Endodermal cell (in vitro differentiated cells): ENCODE data around the gene BTBD8. TPM values are rescaled to one million over a fixed set of nuclear protein-coding genes. Genes with fewer than 3 reads are reported as not detected.

Source experiments
- DNase-seq: peaks from one replicate; pipeline ENCODE4 v3.0.0-alpha.2; 2017
- H3K27ac ChIP-seq: 2 replicates; pipeline ENCODE4 v1.5.1; 2013; ENCODE audit warnings: mild to moderate bottlenecking, low read depth, low read length, moderate library complexity
- H3K27me3 ChIP-seq: 2 replicates; pipeline ENCODE4 v1.6.1; 2013; ENCODE audit warnings: mild to moderate bottlenecking, low read length, moderate library complexity; ENCODE audit not compliant: insufficient read depth, control insufficient read depth, poor library complexity, severe bottlenecking
- H3K36me3 ChIP-seq: 2 replicates; pipeline ENCODE4 v1.7.0; 2013; ENCODE audit warnings: mild to moderate bottlenecking, low read length, moderate library complexity; ENCODE audit not compliant: control insufficient read depth, insufficient read depth
- H3K4me1 ChIP-seq: one replicate; pipeline ENCODE4 v1.7.0; 2013; ENCODE audit warnings: low read length; ENCODE audit not compliant: control insufficient read depth, insufficient read depth
- H3K4me3 ChIP-seq: 2 replicates; pipeline ENCODE4 v1.5.1; 2013; ENCODE audit warnings: mild to moderate bottlenecking, low read length, moderate library complexity
- H3K9ac ChIP-seq: 2 replicates; pipeline ENCODE4 v1.6.1; 2013; ENCODE audit warnings: mild to moderate bottlenecking, low read length, moderate library complexity; ENCODE audit not compliant: poor library complexity, severe bottlenecking; ENCODE audit errors: extremely low read depth
- H3K9me3 ChIP-seq: 2 replicates; pipeline ENCODE4 v1.6.1; 2013; ENCODE audit warnings: mild to moderate bottlenecking, low read length, moderate library complexity; ENCODE audit not compliant: control insufficient read depth
- H3K27ac Mint-ChIP-seq: 2 replicates; pipeline ENCODE4 v1.8.0; 2020; ENCODE audit warnings: mixed read lengths
- H3K27me3 Mint-ChIP-seq: 2 replicates; pipeline ENCODE4 v1.8.0; 2021; ENCODE audit warnings: mild to moderate bottlenecking, mixed read lengths; ENCODE audit not compliant: insufficient read depth
- H3K36me3 Mint-ChIP-seq: 2 replicates; pipeline ENCODE4 v1.8.0; 2020; ENCODE audit warnings: low read depth, mixed read lengths
- H3K4me1 Mint-ChIP-seq: 2 replicates; pipeline ENCODE4 v1.8.0; 2020; ENCODE audit warnings: mixed read lengths
- H3K4me3 Mint-ChIP-seq: 2 replicates; pipeline ENCODE4 v1.8.0; 2020; ENCODE audit warnings: mild to moderate bottlenecking, moderate library complexity, mixed read lengths
- H3K9me3 Mint-ChIP-seq: 2 replicates; pipeline ENCODE4 v1.8.0; 2020; ENCODE audit warnings: mild to moderate bottlenecking, mixed read lengths
- CTCF ChIP-seq: fragments of 200-600 bp; sonication (generic); conservative IDR thresholded peaks from 2 replicates; pipeline ENCODE4 v1.5.0; 2021; ENCODE audit warnings: antibody characterized with exemption, mild to moderate bottlenecking
- WGBS, 2 experiments: methylation state at CpG; one replicate each; pipeline versions ENCODE4 v1.1.5 to v1.1.7; 2013; ENCODE audit warnings: missing lambda C conversion rate in 2 of 2, mixed read lengths in 1 of 2; ENCODE audit not compliant: insufficient coverage in 1 of 2, insufficient read length in 1 of 2; 5-methylcytosine and 5-hydroxymethylcytosine counted together
- total RNA-seq, 2 donors: library from RNA; stranded (reverse); fragmentation: NEBNext Ultra II Directional in 1 of 2; extraction: Animal tissue kit (Norgen Biotek cat#: 25700) in 1 of 2; gene quantifications; 2 replicates in 1 of 2; 3 replicates in 1 of 2; pipeline ENCODE4 v1.2.1, GENCODE V29; 2021

Gene BTBD8
- total RNA-seq, 2 donors from 2014 or later = 6.8 to 8.1 TPM

GRCh38 chr1:92118826-92119225 lies 38.7 kb downstream of the BTBD8 start:
- WGBS, 2 experiments = 83 to 100% methylated on average over 1 to 2 of the region's 3 CpGs
- no peak overlapping the region for H3K4me3 Mint-ChIP-seq

GRCh38 chr1:92123868-92124267 lies 43.7 kb downstream of the BTBD8 start:
- no peak overlapping the region for H3K27ac Mint-ChIP-seq
- H3K27ac ChIP-seq = no peak overlapping the region
- TF ChIP-seq CTCF = no peak
- H3K27me3 ChIP-seq = no peaks in the 10 kb centered on the region
- H3K9me3 Mint-ChIP-seq = no peaks in the 10 kb centered on the region
- H3K4me3 ChIP-seq = no peak overlapping the region
- peaks cover 4% of the 10 kb centered on the region for H3K36me3 Mint-ChIP-seq
- no peak overlapping the region for H3K9ac ChIP-seq
- DNase-seq = no peak
- H3K9me3 ChIP-seq = no peaks in the 10 kb centered on the region
- H3K27me3 Mint-ChIP-seq = no peaks in the 10 kb centered on the region
- H3K4me3 Mint-ChIP-seq = no peak overlapping the region
- no peaks in the 10 kb centered on the region for H3K4me1 Mint-ChIP-seq
- 80 to 90% methylated on average over 2 to 3 of the region's 3 CpGs for WGBS, 2 experiments
- no peaks in the 10 kb centered on the region for H3K4me1 ChIP-seq
- H3K36me3 ChIP-seq = no peaks in the 10 kb centered on the region

More at GRCh38 chr1:92118826-92119225, 38.7 kb downstream of the BTBD8 start:
- Mint-ChIP-seq H3K27me3 (no peaks in the 10 kb centered on the region), H3K4me1 (no peaks in the 10 kb centered on the region), H3K9me3 (no peaks in the 10 kb centered on the region), H3K36me3 (no peaks in the 10 kb centered on the region), H3K27ac (no peak overlapping the region)
- no peak for DNase-seq
- Histone ChIP-seq H3K9me3 (no peaks in the 10 kb centered on the region), H3K27me3 (no peaks in the 10 kb centered on the region), H3K4me3 (no peak overlapping the region), H3K4me1 (no peaks in the 10 kb centered on the region), H3K9ac (no peak overlapping the region), H3K36me3 (no peaks in the 10 kb centered on the region), H3K27ac (no peak overlapping the region)
- no peak for TF ChIP-seq CTCF

GRCh38 chr1:92125204-92125603 lies 45.1 kb downstream of the BTBD8 start:
- H3K27ac ChIP-seq = no peak overlapping the region
- no peaks in the 10 kb centered on the region for H3K27me3 ChIP-seq
- Mint-ChIP-seq H3K27ac (no peak overlapping the region), H3K9me3 (no peaks in the 10 kb centered on the region), H3K4me1 (no peaks in the 10 kb centered on the region), H3K4me3 (no peak overlapping the region), H3K36me3 (peaks cover 11% of the 10 kb centered on the region), H3K27me3 (no peaks in the 10 kb centered on the region)
- no peaks in the 10 kb centered on the region for H3K4me1 ChIP-seq
- WGBS, 2 experiments = 69 to 84% methylated on average over 3 to 4 of the region's 4 CpGs
- H3K36me3 ChIP-seq = no peaks in the 10 kb centered on the region
- TF ChIP-seq CTCF = no peak
- H3K9me3 ChIP-seq = no peaks in the 10 kb centered on the region
- no peak overlapping the region for H3K9ac ChIP-seq
- no peak for DNase-seq
- no peak overlapping the region for H3K4me3 ChIP-seq
